ENCODE data around the gene WNT7B. TPM values are rescaled to one million over a fixed set of nuclear protein-coding genes. Genes with fewer than 3 reads are reported as not detected.

WNT7B gene
- total RNA-seq, 4 donors from 2014 or later, result 0.28 to 0.48 TPM; not detected in 2

DNA sequence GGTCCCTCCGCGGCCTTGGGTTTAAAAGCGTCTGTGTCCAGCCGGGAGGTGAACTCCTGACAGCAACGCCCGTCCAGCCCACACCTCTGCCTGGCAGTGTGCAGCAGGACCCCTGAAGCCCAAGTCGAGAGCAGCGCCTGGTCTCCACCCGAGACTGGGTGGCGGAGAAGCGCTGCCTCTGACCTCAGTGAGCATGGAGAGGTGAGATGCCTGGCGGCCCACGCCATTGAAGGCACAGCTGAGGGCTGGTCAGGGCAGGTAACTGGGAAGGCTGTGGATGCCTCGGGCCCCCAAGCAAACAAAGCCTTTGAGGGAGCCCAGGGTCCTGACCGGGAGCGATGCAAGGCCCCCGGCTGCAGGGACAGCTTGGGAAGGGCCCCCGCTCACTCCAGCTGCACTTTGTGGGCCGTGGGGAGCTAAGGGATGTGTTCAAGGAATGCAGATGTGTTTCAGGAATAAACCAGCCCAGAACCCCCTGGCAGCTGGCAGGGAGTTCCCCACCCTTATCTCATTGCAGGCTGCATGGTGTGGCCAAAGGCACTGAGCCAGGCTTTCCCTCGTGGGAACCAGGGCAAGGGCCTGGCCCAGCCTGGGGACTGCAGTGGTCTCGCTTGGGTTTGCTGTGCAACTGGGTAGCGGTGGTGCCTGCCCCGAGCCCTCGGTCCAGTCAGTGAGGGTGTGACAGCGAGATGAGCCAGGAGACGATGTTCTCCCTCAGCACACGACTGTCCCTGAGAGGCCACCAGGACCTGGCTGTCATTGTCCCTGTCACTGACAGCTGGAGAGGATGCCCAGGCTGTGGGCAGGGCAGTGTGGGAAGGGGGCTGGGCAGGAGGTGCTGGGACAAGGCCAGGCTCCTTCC is 92.5 kb downstream of the WNT7B start:
- ATAC-seq (ENCODE audit: low FRiP score), result no peak
- DNase-seq (ENCODE audit: low spot score), result no peak
- TF ChIP-seq, protein P1, sequence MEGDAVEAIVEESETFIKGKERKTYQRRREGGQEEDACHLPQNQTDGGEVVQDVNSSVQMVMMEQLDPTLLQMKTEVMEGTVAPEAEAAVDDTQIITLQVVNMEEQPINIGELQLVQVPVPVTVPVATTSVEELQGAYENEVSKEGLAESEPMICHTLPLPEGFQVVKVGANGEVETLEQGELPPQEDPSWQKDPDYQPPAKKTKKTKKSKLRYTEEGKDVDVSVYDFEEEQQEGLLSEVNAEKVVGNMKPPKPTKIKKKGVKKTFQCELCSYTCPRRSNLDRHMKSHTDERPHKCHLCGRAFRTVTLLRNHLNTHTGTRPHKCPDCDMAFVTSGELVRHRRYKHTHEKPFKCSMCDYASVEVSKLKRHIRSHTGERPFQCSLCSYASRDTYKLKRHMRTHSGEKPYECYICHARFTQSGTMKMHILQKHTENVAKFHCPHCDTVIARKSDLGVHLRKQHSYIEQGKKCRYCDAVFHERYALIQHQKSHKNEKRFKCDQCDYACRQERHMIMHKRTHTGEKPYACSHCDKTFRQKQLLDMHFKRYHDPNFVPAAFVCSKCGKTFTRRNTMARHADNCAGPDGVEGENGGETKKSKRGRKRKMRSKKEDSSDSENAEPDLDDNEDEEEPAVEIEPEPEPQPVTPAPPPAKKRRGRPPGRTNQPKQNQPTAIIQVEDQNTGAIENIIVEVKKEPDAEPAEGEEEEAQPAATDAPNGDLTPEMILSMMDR (IDR thresholded peaks at IDR 0.05), result no peak

- DNase-seq (ENCODE audit: low spot score) (no peak), ATAC-seq (ENCODE audit: low FRiP score) (no peak)
- TF ChIP-seq, protein P1 (IDR thresholded peaks at IDR 0.05), result no peak
Measured at GRCh38 chr22:45883811-45884170, 93.2 kb downstream of the WNT7B start.

DNA sequence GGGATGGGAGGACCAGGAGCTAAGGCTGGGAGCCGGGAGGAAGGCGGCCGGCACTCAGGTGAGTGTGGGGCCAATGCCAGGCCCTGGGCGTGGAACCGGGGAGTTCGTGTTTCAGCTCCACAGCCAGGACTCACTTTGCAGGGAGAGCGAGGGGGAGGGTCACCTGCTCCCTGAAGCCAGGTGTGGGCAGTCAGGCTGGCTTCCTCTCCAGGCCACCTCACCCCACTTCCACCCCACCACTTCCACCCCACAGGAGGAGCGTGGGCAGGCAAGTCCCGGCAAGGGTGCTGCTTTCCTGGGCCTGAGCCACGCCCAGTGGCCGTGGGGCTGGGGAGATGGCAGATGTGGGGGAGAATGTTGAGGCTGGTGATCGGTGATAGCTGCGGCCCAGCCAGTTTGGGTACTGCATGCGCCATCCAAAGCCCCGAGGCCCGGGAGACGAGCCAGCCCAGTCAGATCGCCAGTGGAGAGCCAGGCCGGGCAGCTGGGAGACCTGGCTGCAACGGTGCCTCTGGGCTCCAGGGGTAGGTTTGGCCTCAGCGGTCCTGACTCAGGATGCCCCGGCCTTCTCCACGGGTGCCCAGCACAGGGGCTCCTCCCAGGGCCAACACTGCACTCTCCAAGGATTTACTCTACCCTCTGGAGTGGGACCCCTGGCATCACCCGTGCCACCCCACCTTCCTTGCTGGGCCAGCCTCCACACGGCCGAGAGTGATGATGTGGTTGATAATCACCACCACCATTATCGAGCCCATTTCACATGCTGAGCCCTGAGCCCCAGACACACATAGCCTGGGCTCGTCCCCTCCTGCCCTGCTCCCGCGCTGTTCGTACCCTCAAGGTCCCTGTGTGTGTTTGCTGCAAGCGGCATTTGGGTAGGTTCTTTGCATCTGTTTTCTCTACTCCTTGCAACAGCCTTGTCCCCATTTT is 93.8 kb downstream of the WNT7B start:
- DNase-seq (ENCODE audit: low spot score), result no peak
- ATAC-seq (ENCODE audit: low FRiP score), result no peak

DNA sequence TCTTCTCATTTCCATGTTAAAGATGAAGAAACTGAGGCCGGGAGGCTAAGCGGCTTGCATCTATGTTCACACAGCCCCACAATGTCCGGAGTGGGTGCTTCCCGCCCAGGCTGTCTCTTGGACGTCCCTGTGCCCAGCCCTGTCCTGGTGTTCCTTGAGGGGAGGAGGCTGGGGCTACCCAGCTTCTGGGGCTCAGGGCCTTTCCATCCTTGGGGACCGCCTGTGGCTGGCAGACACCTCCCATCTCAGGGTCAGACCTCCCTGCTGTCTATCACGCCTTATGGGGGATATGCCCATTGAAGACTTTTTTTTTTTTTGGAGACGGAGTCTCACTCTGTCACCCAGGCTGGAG is 95.5 kb downstream of the WNT7B start:
- DNase-seq (ENCODE audit: low spot score), result no peak
- ATAC-seq (ENCODE audit: low FRiP score), result no peak
- TF ChIP-seq, protein P1 (IDR thresholded peaks at IDR 0.05), result no peak

More for the DNA sequence above, 93.8 kb downstream of the WNT7B start:
- TF ChIP-seq, protein P1 (IDR thresholded peaks at IDR 0.05), result no peak

GRCh38 chr22:45880716-45881523 is 96.0 kb downstream of the WNT7B start:
- DNase-seq (ENCODE audit: low spot score), result no peak
- TF ChIP-seq, protein P1 (IDR thresholded peaks at IDR 0.05), result no peak

DNA sequence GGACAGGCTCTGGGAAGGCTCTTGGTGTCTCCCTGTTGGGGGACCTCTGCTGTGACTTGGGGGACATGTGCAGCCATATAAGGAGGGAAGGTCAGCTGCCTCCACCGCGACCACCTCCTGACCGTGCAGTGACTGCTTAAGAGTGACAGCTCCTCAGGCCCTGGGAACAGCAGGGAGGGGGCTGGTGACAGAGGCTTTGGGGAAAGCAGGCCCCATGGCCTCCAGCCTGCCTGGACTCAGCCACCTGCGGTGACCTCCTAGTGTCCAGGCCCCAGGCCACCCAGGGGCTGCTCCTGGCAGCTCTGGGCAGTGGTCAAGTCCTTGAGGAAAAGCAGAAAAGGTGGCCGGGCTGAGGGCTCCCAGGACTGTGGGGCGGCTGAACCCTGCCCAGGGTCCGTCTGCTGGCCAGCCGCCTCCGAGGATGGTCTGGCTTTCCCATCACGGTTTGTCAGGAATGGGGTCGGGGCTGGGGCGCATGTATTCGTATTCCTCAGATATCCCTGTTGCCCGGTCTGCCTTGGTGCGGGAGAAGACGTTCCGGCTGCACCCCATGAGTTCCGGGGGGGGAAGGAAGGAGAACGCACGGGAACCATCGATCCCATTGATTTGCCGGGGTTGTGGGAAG is 96.8 kb downstream of the WNT7B start:
- no peak for ATAC-seq (ENCODE audit: low FRiP score)
- TF ChIP-seq, protein P1 (IDR thresholded peaks at IDR 0.05), result no peak
- DNase-seq (ENCODE audit: low spot score), result no peak

More at GRCh38 chr22:45880716-45881523, 96.0 kb downstream of the WNT7B start:
- no peak for ATAC-seq (ENCODE audit: low FRiP score)

Measured in omental fat pad (tissue), 4 donors.